Stimulated activated effector memory CD8-positive, alpha-beta T cell treated with anti-CD3 and anti-CD28 coated beads, Interleukin-12 subunit alpha, Interleukin-12 subunit beta, amount 100 ng/mL, for 72 hours (primary cell): ENCODE results near the gene DLX2.

Experiments
- ATAC-seq: fragments of 150-1000 bp; cut with Tn5 transposase; 2 replicates; pipeline ENCODE4 v1.10.0; 2021
- DNase-seq, 2 donors: peaks; one replicate each; pipeline ENCODE4 v3.0.0; 2021 to 2022; ENCODE audit warnings: low spot score in 2 of 2
- H3K27ac Mint-ChIP-seq: one replicate; pipeline ENCODE4 v1.8.0; 2022; ENCODE audit warnings: mild to moderate bottlenecking, mixed read lengths
- H3K36me3 Mint-ChIP-seq: one replicate; pipeline ENCODE4 v1.8.0; 2022; ENCODE audit warnings: mild to moderate bottlenecking, mixed read lengths
- H3K4me1 Mint-ChIP-seq: one replicate; pipeline ENCODE4 v1.8.0; 2022; ENCODE audit warnings: mixed read lengths
- H3K4me3 Mint-ChIP-seq: one replicate; pipeline ENCODE4 v1.8.0; 2022; ENCODE audit warnings: mild to moderate bottlenecking, mixed read lengths
- H3K9me3 Mint-ChIP-seq: one replicate; pipeline ENCODE4 v1.8.0; 2022; ENCODE audit warnings: mixed read lengths

Gene DLX2

DNA sequence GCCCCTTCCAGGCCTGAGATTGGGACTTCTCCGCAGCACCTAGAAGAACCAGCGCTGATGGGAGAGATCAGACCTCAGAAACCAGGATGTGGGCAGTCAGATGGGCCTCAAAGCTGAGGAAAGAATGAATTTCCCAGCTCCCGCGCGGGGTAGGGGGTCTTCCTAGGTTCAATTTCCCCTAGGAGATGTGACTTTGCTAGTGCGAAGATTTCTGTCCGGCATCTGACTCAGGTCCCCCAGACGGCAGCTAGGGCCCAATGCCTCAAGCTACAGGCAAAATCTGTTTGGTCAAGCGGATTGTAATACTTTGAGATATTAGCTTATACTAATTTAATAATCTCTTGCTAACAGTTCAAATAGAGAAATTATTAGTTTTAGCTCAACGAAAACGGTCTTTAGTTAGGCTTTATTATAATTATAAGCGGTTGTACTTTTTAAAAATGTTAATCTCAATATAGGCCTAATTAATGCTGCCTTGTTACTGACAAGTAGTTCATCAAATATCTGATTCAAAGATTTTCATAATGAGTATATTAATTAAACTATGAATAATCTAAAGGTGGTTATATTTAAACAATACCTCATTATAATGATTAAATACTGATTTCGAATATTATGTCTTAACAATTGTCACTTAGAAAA, 11.6 kb downstream of the DLX2 start:
- Mint-ChIP-seq H3K4me1 (peaks cover 45% of the 10 kb centered on the region), H3K36me3 (peaks cover 28% of the 10 kb centered on the region), H3K9me3 (no peaks in the 10 kb centered on the region), H3K27ac (no peak overlapping the region), H3K4me3 (no peak overlapping the region)
- ATAC-seq (no peak), DNase-seq (peak in 1 of 2 donors; percentile 42)

DNA sequence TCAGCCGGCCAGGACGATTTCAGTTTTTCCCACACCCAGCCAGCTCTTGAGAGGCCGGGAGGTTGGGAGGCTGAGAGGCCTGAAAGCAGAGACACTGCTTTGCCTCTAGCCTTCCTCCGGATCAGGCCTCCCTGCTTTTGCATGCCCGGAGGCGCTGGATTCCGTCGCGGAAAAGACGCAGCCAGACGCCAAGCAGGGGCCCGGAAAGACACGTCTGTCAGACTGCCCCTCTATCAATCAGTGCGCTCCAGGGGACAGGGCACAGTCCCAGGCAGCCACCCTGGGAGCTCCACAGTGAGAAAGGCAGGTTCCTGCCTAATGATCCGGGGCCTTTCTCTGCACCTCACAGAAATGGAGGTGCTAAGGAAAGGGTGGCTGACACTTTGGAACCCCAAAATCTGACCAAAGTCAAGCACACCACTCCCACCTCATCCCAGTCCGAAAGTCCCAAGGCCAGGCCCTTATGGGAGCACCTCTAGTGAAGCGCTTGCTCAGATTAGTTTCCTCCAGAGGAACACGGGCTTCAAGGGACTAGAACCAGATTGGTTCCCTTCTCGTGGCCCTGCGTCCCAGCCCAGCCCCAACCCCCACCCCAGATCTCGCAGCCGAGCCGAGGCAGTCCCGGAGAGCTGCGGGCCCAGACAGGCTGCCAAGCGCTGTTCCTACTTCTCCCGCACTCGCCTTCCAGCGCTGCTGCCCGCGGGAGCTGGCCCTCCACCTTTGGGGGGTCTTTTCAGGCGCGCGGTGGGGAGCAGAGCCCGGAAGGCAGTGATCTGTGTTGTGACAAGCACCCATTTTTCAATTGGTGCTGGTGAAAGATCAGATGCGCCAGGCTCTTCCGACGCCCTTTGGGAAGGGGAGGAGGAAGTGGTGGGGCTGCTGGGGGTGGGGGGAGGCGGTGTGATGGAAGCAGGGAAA, 12.4 kb downstream of the DLX2 start:
- no peak for ATAC-seq
- no peak overlapping the region for H3K4me3 Mint-ChIP-seq
- H3K4me1 Mint-ChIP-seq, result peaks cover 45% of the 10 kb centered on the region
- H3K9me3 Mint-ChIP-seq, result no peaks in the 10 kb centered on the region
- H3K27ac Mint-ChIP-seq, result no peak overlapping the region
- peak in 1 of 2 donors; percentile 55 for DNase-seq
- H3K36me3 Mint-ChIP-seq, result peaks cover 36% of the 10 kb centered on the region

DNA sequence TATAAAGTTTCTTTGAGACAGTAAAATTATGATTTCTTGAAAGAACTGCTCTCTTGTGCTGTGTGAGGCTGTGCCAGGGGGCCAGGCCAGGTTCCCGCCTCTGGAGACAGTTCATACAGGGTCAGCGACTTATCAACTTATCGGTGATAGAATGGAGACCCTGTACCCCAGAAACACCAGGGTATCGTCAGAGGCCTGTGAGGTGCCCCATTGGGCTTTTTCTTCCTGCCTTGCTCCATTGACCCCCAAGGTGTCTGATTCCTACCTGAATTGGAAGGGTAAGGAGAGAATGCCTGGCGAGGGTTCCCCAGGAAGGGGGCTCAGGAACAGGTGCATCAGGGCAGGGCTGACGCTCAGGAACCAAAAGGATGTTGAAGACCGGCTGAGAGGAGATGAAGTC, 13.1 kb downstream of the DLX2 start:
- DNase-seq, result no peak
- Mint-ChIP-seq H3K9me3 (no peaks in the 10 kb centered on the region), H3K4me1 (peaks cover 47% of the 10 kb centered on the region), H3K27ac (no peak overlapping the region), H3K4me3 (no peak overlapping the region), H3K36me3 (peaks cover 40% of the 10 kb centered on the region)
- ATAC-seq, result no peak

DNA sequence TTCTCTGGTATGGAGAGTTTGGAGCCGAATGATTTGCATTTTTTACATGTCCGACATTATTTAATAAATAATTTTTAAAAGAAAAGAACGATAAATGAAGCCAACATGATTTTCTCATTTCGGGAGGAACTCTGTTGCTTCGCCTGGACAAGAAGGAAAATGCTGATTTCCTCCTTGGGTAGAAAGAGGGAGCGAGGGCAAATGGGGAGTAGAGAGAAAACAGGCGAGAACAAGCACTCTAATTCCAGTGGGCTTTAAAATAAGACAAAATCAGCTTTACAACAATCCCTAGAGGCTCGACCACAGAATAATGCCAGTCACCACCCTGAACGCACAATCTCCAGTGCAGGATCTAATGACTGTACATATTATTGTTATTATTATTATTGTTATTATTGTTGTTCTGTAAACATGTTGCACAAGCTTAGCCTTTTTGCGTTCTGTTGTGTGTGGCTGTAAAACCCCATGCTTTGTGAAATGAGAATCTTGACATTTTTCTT, 13.6 kb downstream of the DLX2 start:
- Mint-ChIP-seq H3K4me3 (no peak overlapping the region), H3K4me1 (peaks cover 53% of the 10 kb centered on the region), H3K9me3 (no peaks in the 10 kb centered on the region), H3K36me3 (peaks cover 42% of the 10 kb centered on the region), H3K27ac (no peak overlapping the region)
- no peak for DNase-seq
- ATAC-seq, result no peak

DNA sequence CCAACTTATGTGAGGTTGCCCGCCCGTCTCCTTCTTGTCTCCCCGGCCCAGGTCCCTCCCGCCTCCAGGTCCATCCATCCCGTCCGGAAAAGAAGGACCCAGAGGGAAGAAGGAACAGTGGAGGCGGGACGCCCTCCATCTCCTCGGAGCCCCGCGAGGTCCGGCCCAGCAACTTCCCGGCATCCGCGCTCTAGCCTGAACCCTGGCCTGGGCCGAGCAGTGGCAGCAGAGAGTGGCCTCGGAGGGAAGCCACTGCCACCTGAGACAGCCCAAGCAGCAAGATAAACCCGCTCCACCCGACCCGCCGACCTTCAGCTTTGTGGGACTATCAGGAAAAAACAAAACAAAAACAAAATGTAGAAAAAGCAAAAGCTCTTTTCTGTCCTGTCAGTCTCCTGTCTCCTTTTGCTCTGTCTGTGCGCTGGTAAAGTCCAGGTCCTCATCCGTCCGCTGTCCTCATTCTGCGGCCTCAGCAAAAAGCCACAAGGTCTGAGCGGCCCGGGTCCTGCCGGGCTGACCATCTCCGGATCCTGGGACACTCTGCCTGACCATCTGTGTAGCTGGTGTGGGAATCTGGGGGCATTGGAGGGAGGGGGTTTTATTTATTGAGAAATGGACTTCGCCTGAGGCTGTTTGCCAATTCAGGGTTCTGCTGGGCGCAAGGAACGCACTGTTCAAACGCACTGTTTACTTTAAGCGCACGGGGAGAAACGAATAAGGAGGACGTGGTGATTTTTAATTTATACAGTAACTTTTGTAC, 14.3 kb downstream of the DLX2 start:
- Mint-ChIP-seq H3K36me3 (peaks cover 42% of the 10 kb centered on the region), H3K4me3 (peak overlapping the region; percentile 77), H3K27ac (no peak overlapping the region), H3K9me3 (no peaks in the 10 kb centered on the region), H3K4me1 (peaks cover 59% of the 10 kb centered on the region)
- DNase-seq, result peak in 1 of 2 donors; percentile 48
- no peak for ATAC-seq

DNA sequence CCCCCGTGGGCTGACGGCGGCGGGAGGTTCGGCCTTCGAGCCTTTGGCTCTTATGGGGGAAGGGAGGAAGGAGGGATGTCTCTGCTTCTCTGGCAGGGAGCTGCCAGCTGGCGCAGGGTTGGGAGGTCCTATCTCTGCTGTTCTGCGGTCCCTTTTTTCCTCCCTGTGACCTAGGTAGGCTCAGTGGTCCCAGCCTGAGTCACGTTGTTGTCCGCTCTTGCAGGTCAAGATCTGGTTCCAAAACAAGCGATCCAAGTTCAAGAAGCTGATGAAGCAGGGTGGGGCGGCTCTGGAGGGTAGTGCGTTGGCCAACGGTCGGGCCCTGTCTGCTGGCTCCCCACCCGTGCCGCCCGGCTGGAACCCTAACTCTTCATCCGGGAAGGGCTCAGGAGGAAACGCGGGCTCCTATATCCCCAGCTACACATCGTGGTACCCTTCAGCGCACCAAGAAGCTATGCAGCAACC, 14.9 kb downstream of the DLX2 start:
- no peak for ATAC-seq
- Mint-ChIP-seq H3K9me3 (no peaks in the 10 kb centered on the region), H3K4me3 (peak overlapping the region; percentile 77), H3K36me3 (peaks cover 42% of the 10 kb centered on the region), H3K27ac (no peak overlapping the region), H3K4me1 (peaks cover 60% of the 10 kb centered on the region)
- peak in 1 of 2 donors; percentile 55 for DNase-seq

DNA sequence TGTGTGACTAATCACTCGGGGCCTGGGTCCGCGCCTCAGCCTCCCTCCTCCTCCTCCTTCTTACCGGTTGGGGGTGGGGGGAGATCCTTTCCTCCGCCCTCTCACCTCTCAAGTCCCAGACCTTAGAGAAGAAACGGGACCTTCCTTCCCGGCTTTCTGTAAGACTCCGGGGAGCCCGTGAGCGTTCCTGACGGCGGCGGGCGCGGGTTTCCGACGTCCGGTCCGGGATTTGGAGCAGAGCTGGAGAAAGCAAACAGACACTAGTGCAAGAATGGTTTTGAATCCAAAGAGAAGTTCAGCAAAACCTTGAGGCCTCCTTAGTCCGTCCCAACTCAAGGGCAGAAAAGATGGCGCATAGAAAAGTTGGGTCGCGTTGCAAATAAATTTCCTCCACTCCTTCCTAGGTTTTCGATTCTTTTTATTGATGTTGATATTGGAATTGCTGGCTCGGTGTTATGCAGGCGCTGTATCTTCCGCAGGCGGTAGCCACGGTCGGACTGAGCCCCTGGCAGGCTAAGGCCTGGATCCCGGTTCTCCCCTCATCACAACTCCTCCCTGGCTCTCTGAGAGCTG, 15.4 kb downstream of the DLX2 start:
- peak overlapping the region; percentile 77 for H3K4me3 Mint-ChIP-seq
- peaks cover 64% of the 10 kb centered on the region for H3K4me1 Mint-ChIP-seq
- peaks cover 42% of the 10 kb centered on the region for H3K36me3 Mint-ChIP-seq
- peak overlapping the region; percentile 37 for H3K27ac Mint-ChIP-seq
- no peak for ATAC-seq
- DNase-seq, result no peak
- no peaks in the 10 kb centered on the region for H3K9me3 Mint-ChIP-seq

DNA sequence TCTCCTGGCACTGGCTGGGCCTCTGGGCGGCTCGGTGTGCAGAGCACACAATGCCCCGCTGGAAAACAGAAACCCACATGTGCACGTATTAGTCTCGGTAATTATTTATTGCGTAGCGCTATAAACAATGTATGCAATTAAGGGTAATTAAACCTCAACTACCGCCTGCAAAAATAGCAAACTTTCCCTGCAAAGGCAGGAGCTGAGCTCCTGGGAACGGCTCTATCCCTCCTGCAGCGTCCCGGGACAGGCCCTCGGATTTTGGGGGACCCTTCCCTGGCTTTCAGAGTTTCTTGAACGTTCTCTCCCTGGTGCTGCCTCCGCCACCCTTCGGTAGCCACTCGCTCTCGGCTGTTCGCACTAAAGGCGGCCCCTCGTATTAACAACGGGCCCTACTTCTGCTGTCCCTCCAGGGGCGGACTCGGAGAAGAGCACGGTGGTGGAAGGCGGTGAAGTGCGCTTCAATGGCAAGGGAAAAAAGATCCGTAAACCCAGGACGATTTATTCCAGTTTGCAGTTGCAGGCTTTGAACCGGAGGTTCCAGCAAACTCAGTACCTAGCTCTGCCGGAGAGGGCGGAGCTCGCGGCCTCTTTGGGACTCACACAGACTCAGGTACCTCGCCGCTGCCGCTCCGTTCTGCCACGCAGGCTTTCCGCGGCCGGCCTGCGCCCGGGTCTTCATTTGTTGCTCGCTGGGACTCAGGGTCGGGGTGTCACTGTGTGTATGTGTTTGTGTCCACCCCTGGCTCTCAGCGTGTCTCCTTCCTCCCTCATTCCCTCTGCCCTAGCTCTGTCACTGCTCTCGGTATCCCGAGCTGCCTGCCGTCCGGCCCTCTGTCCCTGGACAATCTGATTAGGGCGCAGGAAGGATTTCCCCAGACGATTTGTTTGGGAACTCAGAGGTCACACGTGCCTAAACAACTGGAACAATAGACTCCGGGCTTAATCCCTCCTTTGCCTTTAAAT, 16.2 kb downstream of the DLX2 start:
- peak overlapping the region; percentile 37 for H3K27ac Mint-ChIP-seq
- peaks cover 64% of the 10 kb centered on the region for H3K4me1 Mint-ChIP-seq
- peak overlapping the region; percentile 77 for H3K4me3 Mint-ChIP-seq
- ATAC-seq (peak; percentile 62), DNase-seq (peak in 1 of 2 donors; percentile 67)
- no peaks in the 10 kb centered on the region for H3K9me3 Mint-ChIP-seq
- H3K36me3 Mint-ChIP-seq, result peaks cover 42% of the 10 kb centered on the region

DNA sequence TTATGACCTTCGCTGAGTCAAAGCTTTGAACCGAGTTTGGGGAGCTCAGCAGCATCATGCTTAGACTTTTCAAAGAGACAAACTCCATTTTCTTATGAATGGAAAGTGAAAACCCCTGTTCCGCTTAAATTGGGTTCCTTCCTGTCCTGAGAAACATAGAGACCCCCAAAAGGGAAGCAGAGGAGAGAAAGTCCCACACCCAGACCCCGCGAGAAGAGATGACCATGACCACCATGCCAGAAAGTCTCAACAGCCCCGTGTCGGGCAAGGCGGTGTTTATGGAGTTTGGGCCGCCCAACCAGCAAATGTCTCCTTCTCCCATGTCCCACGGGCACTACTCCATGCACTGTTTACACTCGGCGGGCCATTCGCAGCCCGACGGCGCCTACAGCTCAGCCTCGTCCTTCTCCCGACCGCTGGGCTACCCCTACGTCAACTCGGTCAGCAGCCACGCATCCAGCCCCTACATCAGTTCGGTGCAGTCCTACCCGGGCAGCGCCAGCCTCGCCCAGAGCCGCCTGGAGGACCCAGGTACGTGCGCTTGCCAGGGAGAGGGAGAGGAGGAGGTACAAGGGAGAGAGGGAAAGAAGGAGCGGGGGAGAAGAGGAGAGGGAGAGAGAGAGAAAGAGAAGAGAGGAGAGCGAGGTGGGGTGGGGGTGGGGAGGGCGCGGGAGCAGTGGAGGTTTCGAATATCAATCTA, 17.1 kb downstream of the DLX2 start, which contains the start of gene DLX1:
TSS of gene DLX1 (plus strand) at position 48 of the 700 bp plus-strand sequence. CDS start at position 219, 171 bp downstream.
- H3K27ac Mint-ChIP-seq, result peak within 1 kb of the TSS; percentile 45
- H3K36me3 Mint-ChIP-seq, result peaks cover 46% of the 10 kb centered on the region
- DNase-seq (peak in 1 of 2 donors; percentile 63), ATAC-seq (peak; percentile 1)
- peaks cover 64% of the 10 kb centered on the region for H3K4me1 Mint-ChIP-seq
- no peaks in the 10 kb centered on the region for H3K9me3 Mint-ChIP-seq
- H3K4me3 Mint-ChIP-seq, result peak within 1 kb of the TSS; percentile 77

DNA sequence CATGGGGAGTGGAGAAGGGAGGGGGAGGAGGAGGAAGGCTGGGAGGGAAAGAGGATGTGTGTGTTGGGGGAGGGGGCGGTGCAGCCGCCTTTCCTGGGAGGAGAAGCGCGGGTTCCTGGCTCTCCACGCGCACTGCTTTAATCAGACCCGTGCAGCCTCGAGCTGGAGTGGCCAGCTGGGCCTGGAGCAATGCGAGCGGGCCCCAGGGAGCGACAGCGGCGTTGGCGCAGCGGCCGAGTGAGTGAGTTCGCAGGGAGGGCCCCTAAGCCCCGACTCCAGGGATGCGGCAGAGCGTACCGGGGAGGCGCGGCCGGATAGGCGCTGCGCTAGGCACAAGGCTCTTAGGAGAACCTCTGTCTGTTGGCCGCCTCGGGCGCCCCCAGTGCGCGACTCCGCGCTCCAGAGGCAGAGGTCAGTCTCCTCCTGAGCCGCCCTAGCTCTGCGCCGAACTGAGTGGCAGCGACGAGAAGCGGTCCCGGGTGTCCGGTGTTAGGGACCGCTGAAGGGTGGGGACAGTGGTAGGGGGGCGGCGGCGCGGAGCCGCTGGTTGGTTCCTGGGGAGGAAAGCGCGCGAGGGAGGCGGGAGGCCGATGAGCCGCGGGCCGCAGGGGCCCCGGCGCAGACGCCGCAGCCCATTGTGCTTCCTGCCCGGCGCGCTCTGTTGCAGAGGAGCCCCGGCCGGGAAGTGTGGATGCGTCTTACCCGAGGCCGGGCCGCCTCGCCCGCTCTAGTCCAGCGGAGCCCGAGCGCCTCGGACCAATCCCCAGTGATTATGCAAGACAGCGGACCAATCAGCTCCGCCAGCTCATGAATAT, 17.8 kb downstream of the DLX2 start:
- peaks cover 53% of the 10 kb centered on the region for H3K36me3 Mint-ChIP-seq
- DNase-seq (peak in 1 of 2 donors; percentile 82), ATAC-seq (peak; percentile 88)
- no peak overlapping the region for H3K27ac Mint-ChIP-seq
- no peaks in the 10 kb centered on the region for H3K9me3 Mint-ChIP-seq
- peak overlapping the region; percentile 77 for H3K4me3 Mint-ChIP-seq
- peaks cover 64% of the 10 kb centered on the region for H3K4me1 Mint-ChIP-seq

DNA sequence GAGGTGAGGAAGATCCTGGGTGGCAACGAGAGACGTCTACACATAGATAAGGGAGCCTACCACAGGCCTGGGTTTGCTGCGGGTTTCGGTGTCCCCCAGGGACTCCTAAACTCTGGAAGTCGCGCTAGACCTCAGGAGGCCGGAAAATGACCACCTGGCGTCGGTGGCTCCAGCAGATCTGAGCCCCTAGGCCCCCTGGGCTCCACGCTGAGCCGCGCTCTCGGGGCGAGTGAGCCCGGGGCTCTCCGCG, 18.4 kb downstream of the DLX2 start:
- Mint-ChIP-seq H3K27ac (no peak overlapping the region), H3K36me3 (peaks cover 54% of the 10 kb centered on the region), H3K9me3 (no peaks in the 10 kb centered on the region), H3K4me1 (peaks cover 64% of the 10 kb centered on the region), H3K4me3 (peak overlapping the region; percentile 77)
- no peak for ATAC-seq
- no peak for DNase-seq

DNA sequence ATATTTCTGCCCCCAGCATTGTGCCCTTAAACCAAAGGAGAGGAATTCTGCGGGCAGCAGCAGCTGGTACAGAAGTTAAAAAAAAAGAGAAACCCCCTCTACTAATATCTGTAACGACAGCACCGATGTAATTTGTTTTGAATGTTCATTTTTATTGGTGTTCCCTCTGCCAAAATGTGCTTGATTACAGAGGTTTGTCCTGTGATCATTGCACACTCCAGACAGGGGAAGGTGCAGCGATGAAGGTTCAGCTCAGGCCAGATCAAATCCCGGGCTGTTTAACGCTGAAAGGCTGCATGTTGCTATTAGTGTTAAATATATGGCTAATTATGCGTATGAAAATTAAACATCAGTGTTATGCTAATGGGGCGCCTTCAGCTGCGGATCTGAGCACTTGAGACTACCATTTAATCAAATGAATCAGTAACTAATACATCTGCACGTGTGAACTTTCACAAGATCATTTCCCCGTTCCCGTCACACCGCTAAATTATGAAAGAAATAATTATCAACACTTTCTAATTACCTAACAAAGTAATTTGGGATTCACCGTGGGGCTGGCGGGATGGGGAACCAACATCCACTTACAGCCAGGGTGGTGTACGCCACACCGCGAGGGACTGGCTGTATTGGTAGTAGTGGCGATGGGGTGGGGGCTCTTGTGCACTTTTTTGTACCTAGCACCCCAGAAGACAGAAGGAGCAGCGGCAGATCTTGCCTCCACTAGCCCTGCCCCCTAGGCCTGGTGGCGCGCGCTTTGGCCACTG, 18.9 kb downstream of the DLX2 start:
- peaks cover 64% of the 10 kb centered on the region for H3K4me1 Mint-ChIP-seq
- ATAC-seq (no peak), DNase-seq (peak in 1 of 2 donors; percentile 57)
- H3K9me3 Mint-ChIP-seq, result no peaks in the 10 kb centered on the region
- H3K36me3 Mint-ChIP-seq, result peaks cover 52% of the 10 kb centered on the region
- H3K4me3 Mint-ChIP-seq, result peak overlapping the region; percentile 77
- no peak overlapping the region for H3K27ac Mint-ChIP-seq
